ENCODE data around the gene ROR1. TPM values are rescaled to one million over a fixed set of nuclear protein-coding genes. Genes with fewer than 3 reads are reported as not detected.
"Not testable (repeated sequence)": the region's sequence is repeated elsewhere in the genome, so short reads cannot be mapped to it uniquely, and the experiment has no call there.

The ROR1 gene
- total RNA-seq, 1 experiment from 2014 or later: 37.2 TPM

DNA sequence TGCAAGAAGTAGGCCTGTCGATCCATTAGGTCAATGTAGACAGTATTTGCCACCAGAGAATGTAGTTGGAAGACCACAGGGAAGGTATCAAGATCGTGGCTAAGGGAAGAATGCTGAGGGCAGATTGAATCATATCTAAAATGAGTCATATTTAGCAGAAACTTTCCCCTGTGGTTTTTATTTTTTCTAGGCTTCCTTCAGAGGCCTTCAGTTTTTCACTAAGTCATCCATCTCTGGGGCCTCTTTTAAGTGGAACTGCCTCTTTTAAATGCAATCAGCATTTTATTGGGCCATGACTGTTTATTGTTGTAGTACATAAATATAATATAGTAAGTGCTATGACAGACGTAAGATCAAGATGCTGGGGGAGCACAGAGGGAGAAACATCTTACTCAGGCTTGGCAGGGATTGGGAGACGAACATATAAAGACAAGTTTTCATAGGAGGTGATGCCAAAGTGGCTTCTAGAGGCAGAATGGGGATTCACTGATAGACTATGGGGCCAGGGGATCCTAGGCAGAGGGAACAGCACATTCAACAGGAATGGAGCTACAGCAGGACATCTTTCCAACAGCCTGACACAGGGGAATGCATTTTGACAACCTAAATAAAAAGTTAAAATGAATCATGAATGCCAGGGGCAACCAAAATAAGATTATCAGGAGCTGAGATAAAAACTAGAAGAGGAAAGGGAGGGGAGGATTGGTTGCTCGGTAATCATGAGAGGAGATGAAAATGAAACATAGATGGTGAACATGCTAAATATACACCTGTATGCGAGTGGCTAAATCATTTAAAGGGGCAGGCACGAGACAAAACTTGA lies 449.7 kb downstream of the ROR1 start:
- CTCF ChIA-PET: no interaction called here
- Mint-ChIP-seq H3K27ac (ENCODE audit: unreplicated experiment) (no peak overlapping the region), H3K27me3 (ENCODE audit: insufficient read depth, unreplicated experiment) (peaks cover 3% of the 10 kb centered on the region), H3K36me3 (ENCODE audit: insufficient read depth, unreplicated experiment) (no peaks in the 10 kb centered on the region), H3K4me3 (ENCODE audit: unreplicated experiment) (no peak overlapping the region), H3K4me1 (ENCODE audit: low read depth, unreplicated experiment) (no peaks in the 10 kb centered on the region), H3K9me3 (ENCODE audit: unreplicated experiment) (no peaks in the 10 kb centered on the region)
- no peaks in the 10 kb centered on the region for H3K27me3 ChIP-seq (replicated peaks; ENCODE audit: control insufficient read depth, insufficient read depth, low read length)
- H3K9me3 ChIP-seq: no peaks in the 10 kb centered on the region
- POLR2A ChIA-PET: no interaction called here
- H3K36me3 ChIP-seq (ENCODE audit: control insufficient read depth, insufficient read depth, low read length): no peaks in the 10 kb centered on the region
- H3K4me1 ChIP-seq: no peaks in the 10 kb centered on the region
- no peak for DNase-seq
- no TSS peak for BruUV-seq (replicated peaks)
- TF ChIP-seq, protein P1, sequence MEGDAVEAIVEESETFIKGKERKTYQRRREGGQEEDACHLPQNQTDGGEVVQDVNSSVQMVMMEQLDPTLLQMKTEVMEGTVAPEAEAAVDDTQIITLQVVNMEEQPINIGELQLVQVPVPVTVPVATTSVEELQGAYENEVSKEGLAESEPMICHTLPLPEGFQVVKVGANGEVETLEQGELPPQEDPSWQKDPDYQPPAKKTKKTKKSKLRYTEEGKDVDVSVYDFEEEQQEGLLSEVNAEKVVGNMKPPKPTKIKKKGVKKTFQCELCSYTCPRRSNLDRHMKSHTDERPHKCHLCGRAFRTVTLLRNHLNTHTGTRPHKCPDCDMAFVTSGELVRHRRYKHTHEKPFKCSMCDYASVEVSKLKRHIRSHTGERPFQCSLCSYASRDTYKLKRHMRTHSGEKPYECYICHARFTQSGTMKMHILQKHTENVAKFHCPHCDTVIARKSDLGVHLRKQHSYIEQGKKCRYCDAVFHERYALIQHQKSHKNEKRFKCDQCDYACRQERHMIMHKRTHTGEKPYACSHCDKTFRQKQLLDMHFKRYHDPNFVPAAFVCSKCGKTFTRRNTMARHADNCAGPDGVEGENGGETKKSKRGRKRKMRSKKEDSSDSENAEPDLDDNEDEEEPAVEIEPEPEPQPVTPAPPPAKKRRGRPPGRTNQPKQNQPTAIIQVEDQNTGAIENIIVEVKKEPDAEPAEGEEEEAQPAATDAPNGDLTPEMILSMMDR (IDR thresholded peaks at IDR 0.05; ENCODE audit: insufficient read depth in 1 of 2, low read depth in 1 of 2, low read length in 1 of 2, severe bottlenecking in 1 of 2, unreplicated experiment in 1 of 2): no peak
- H3K4me3 ChIP-seq (ENCODE audit: low read depth, low read length): no peak overlapping the region
- intact Hi-C loops (cut with micrococcal nuclease; ENCODE audit: unreplicated experiment): no loop called here

GRCh38 chr1:64224236-64224635 lies 450.4 kb downstream of the ROR1 start:
- H3K4me3 ChIP-seq (ENCODE audit: low read depth, low read length); intact Hi-C loops (cut with micrococcal nuclease; ENCODE audit: unreplicated experiment); H3K4me3 Mint-ChIP-seq (ENCODE audit: unreplicated experiment); H3K27me3 Mint-ChIP-seq (ENCODE audit: insufficient read depth, unreplicated experiment); POLR2A ChIA-PET; DNase-seq; BruUV-seq (replicated peaks); H3K36me3 ChIP-seq (ENCODE audit: control insufficient read depth, insufficient read depth, low read length); H3K4me1 Mint-ChIP-seq (ENCODE audit: low read depth, unreplicated experiment); H3K9me3 ChIP-seq; H3K4me1 ChIP-seq; CTCF ChIA-PET; H3K9me3 Mint-ChIP-seq (ENCODE audit: unreplicated experiment); H3K36me3 Mint-ChIP-seq (ENCODE audit: insufficient read depth, unreplicated experiment); H3K27me3 ChIP-seq (replicated peaks; ENCODE audit: control insufficient read depth, insufficient read depth, low read length); H3K27ac Mint-ChIP-seq (ENCODE audit: unreplicated experiment): not testable (repeated sequence)

- Histone ChIP-seq H3K36me3 (ENCODE audit: control insufficient read depth, insufficient read depth, low read length) (no peaks in the 10 kb centered on the region), H3K4me1 (no peaks in the 10 kb centered on the region), H3K27me3 (replicated peaks; ENCODE audit: control insufficient read depth, insufficient read depth, low read length) (no peaks in the 10 kb centered on the region), H3K4me3 (ENCODE audit: low read depth, low read length) (no peak overlapping the region), H3K9me3 (no peaks in the 10 kb centered on the region)
- no TSS peak for BruUV-seq (replicated peaks)
- no peak overlapping the region for H3K4me3 Mint-ChIP-seq (ENCODE audit: unreplicated experiment)
- TF ChIP-seq, protein P1 (IDR thresholded peaks at IDR 0.05; ENCODE audit: insufficient read depth in 1 of 2, low read depth in 1 of 2, low read length in 1 of 2, severe bottlenecking in 1 of 2, unreplicated experiment in 1 of 2): no peak
- intact Hi-C loops (cut with micrococcal nuclease; ENCODE audit: unreplicated experiment): no loop called here
- no peaks in the 10 kb centered on the region for H3K4me1 Mint-ChIP-seq (ENCODE audit: low read depth, unreplicated experiment)
- POLR2A ChIA-PET: no interaction called here
- H3K36me3 Mint-ChIP-seq (ENCODE audit: insufficient read depth, unreplicated experiment): no peaks in the 10 kb centered on the region
- DNase-seq: no peak
- no peak overlapping the region for H3K27ac Mint-ChIP-seq (ENCODE audit: unreplicated experiment)
- CTCF ChIA-PET: no interaction called here
- no peaks in the 10 kb centered on the region for H3K9me3 Mint-ChIP-seq (ENCODE audit: unreplicated experiment)
- H3K27me3 Mint-ChIP-seq (ENCODE audit: insufficient read depth, unreplicated experiment): no peaks in the 10 kb centered on the region
Observed at GRCh38 chr1:64228167-64228957, 454.5 kb downstream of the ROR1 start.

Data from Caco-2 (cell line).